ENCODE data around the gene THUMPD3.

GRCh38 chr3:9346141-9346540 lies 16.7 kb upstream of the THUMPD3 start:
- no peak for TF ChIP-seq MAX (IDR thresholded peaks at IDR 0.05)
- TF ChIP-seq YY1 (IDR thresholded peaks at IDR 0.05; ENCODE audit: low read depth): no peak
- TF ChIP-seq TAF1 (IDR thresholded peaks at IDR 0.05; ENCODE audit: low read depth): no peak
- no peak for TF ChIP-seq CEBPB (IDR thresholded peaks at IDR 0.05)
- no peak for TF ChIP-seq CREB1 (IDR thresholded peaks at IDR 0.05; ENCODE audit: low read depth)

Measured in Ishikawa (cell line).